ENCODE results near the gene IFT80. TPM values are rescaled to one million over a fixed set of nuclear protein-coding genes. Genes with fewer than 3 reads are reported as not detected.

Gene IFT80
- total RNA-seq, 1 donor from 2014 or later = 10.2 TPM

DNA sequence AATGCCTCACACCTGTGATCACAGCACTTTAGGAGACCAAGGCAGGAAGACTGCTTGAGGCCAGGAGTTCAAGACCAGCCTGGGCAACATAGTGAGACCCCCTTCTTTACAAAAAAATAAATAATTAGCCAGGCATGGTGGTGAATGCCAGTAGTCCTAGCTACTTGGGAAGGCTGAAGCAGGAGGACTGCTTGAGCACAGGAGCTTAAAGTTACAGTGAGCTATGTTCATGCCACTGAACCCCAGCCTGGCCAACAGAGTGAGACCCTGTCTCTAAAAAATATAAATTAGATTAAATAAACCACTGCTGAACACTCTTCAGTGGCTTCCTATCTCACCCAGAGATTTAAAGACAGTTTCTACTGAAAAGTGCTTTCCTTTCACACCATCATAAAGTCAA is 6.2 kb downstream of the IFT80 start:
- TF ChIP-seq CTCF (IDR thresholded peaks at IDR 0.05) = no peak
- H3K27ac ChIP-seq = no peak overlapping the region
- H3K27me3 ChIP-seq = no peaks in the 10 kb centered on the region
- DNase-seq (ENCODE audit: low spot score in 2 of 2) = no peak
- no peaks in the 10 kb centered on the region for H3K9me3 ChIP-seq
- no peaks in the 10 kb centered on the region for H3K36me3 ChIP-seq
- intact Hi-C loops (cut with DNase I) = no loop called here
- no peaks in the 10 kb centered on the region for H3K4me1 ChIP-seq
- no peak overlapping the region for H3K4me3 ChIP-seq

GRCh38 chr3:160390565-160391138 is 8.4 kb downstream of the IFT80 start:
- DNase-seq (ENCODE audit: low spot score in 2 of 2) = no peak
- no peak for TF ChIP-seq CTCF (IDR thresholded peaks at IDR 0.05)
- Histone ChIP-seq H3K9me3 (no peaks in the 10 kb centered on the region), H3K27ac (no peak overlapping the region), H3K4me1 (no peaks in the 10 kb centered on the region), H3K4me3 (no peak overlapping the region), H3K36me3 (no peaks in the 10 kb centered on the region), H3K27me3 (no peaks in the 10 kb centered on the region)
- intact Hi-C loops (cut with DNase I) = no loop called here

GRCh38 chr3:160384639-160385318 is 14.2 kb downstream of the IFT80 start:
- no peak for DNase-seq (ENCODE audit: low spot score in 2 of 2)
- H3K4me3 ChIP-seq = no peak overlapping the region
- no peak for TF ChIP-seq CTCF (IDR thresholded peaks at IDR 0.05)
- intact Hi-C loops (cut with DNase I) = no loop called here
- H3K36me3 ChIP-seq = peaks cover 3 to 6% of the 10 kb centered on the region in 2 donors
- H3K4me1 ChIP-seq = no peaks in the 10 kb centered on the region
- no peak overlapping the region for H3K27ac ChIP-seq
- no peaks in the 10 kb centered on the region for H3K27me3 ChIP-seq
- no peaks in the 10 kb centered on the region for H3K9me3 ChIP-seq

- intact Hi-C loops (cut with DNase I) = no loop called here
- Histone ChIP-seq H3K36me3 (peaks cover 10 to 16% of the 10 kb centered on the region in 2 donors), H3K27me3 (no peaks in the 10 kb centered on the region), H3K4me1 (no peaks in the 10 kb centered on the region), H3K27ac (no peak overlapping the region), H3K4me3 (no peak overlapping the region), H3K9me3 (no peaks in the 10 kb centered on the region)
- no peak for TF ChIP-seq CTCF (IDR thresholded peaks at IDR 0.05)
- no peak for DNase-seq (ENCODE audit: low spot score in 2 of 2)
These were observed 17.6 kb downstream of the IFT80 start for GRCh38 chr3:160381470-160381869.

DNA sequence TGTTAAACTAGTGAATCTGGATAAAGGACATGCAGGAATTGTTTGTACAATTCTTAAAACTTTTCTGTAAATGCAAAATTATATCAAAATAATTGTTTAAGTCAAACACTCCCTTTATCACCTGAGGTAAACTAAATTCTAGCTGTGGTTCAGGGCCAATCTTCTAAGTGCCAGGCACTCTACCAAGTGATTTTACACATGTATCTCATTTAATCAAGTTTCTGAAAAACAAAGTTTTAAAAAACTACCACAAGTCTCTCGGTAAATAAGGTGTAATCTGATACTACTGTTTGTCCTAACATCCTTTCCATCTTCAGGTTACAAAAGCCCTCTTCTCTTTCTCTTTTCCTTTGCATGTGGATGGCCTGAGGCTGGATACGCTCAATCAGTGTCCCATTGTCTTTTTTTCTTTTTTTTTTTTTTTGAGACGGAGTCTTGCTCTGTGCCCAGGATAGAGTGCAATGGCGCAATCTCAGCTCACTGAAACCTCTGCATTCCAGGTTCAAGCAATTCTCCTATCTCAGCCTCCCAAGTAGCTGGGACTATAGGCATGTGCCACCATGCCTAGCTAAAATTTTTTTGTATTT is 19.3 kb downstream of the IFT80 start:
- H3K27ac ChIP-seq = no peak overlapping the region
- H3K27me3 ChIP-seq = no peaks in the 10 kb centered on the region
- intact Hi-C loops (cut with DNase I) = no loop called here
- H3K4me1 ChIP-seq = no peaks in the 10 kb centered on the region
- no peak overlapping the region for H3K4me3 ChIP-seq
- peaks cover 10 to 26% of the 10 kb centered on the region in 2 donors for H3K36me3 ChIP-seq
- no peak for TF ChIP-seq CTCF (IDR thresholded peaks at IDR 0.05)
- no peak for DNase-seq (ENCODE audit: low spot score in 2 of 2)
- no peaks in the 10 kb centered on the region for H3K9me3 ChIP-seq

Measured in ascending aorta (tissue), 2 donors.